Measurements from ENCODE around the gene DDX20.
"Not testable (repeated sequence)": the region's sequence is repeated elsewhere in the genome, so short reads cannot be mapped to it uniquely, and the experiment has no call there.

DDX20 gene

GRCh38 chr1:111792249-111792648 is 36.5 kb downstream of the DDX20 start:
- no peak for DNase-seq (ENCODE audit: low spot score)

- no peak for DNase-seq (ENCODE audit: low spot score)
Measured at GRCh38 chr1:111793923-111794322, 38.2 kb downstream of the DDX20 start.

- DNase-seq (ENCODE audit: low spot score), result no peak
Measured at GRCh38 chr1:111795401-111795800, 39.7 kb downstream of the DDX20 start.

- no peak for DNase-seq (ENCODE audit: low spot score)
Measured at GRCh38 chr1:111798580-111798979, 42.9 kb downstream of the DDX20 start.

GRCh38 chr1:111799722-111800121 is 44.0 kb downstream of the DDX20 start:
- not testable (repeated sequence) for DNase-seq (ENCODE audit: low spot score)

- DNase-seq (ENCODE audit: low spot score), result no peak
Measured at GRCh38 chr1:111801071-111801850, 45.6 kb downstream of the DDX20 start.

- no peak for DNase-seq (ENCODE audit: low spot score)
Measured at GRCh38 chr1:111802110-111802509, 46.4 kb downstream of the DDX20 start.

- DNase-seq (ENCODE audit: low spot score), result no peak
Measured at GRCh38 chr1:111802984-111803383, 47.3 kb downstream of the DDX20 start.

- no peak for DNase-seq (ENCODE audit: low spot score)
Measured at GRCh38 chr1:111803951-111804350, 48.2 kb downstream of the DDX20 start.

- no peak for DNase-seq (ENCODE audit: low spot score)
Measured at GRCh38 chr1:111804776-111805175, 49.1 kb downstream of the DDX20 start.

- DNase-seq (ENCODE audit: low spot score), result no peak
Measured at GRCh38 chr1:111805251-111805650, 49.5 kb downstream of the DDX20 start.

- DNase-seq (ENCODE audit: low spot score), result no peak
Measured at GRCh38 chr1:111811891-111812290, 56.2 kb downstream of the DDX20 start.

- no peak for DNase-seq (ENCODE audit: low spot score)
Measured at GRCh38 chr1:111812306-111812705, 56.6 kb downstream of the DDX20 start.

- peak; percentile 13 for DNase-seq (ENCODE audit: low spot score)
Measured at GRCh38 chr1:111813440-111814304, 58.0 kb downstream of the DDX20 start.

GRCh38 chr1:111814305-111814628 is 58.6 kb downstream of the DDX20 start:
- DNase-seq (ENCODE audit: low spot score), result no peak

- DNase-seq (ENCODE audit: low spot score), result no peak
Measured at GRCh38 chr1:111814642-111815041, 58.9 kb downstream of the DDX20 start.

Data from germinal center (tissue), 1 donor.